GM20000 (cell line): Measurements from ENCODE around the gene CACNA2D2.

Experiments
- DNase-seq: peaks from one replicate; pipeline ENCODE4 v3.0.0; 2012; ENCODE audit warnings: low spot score
- CTCF ChIP-seq: IDR thresholded peaks from 2 replicates; pipeline ENCODE4 v1.5.1; 2012; ENCODE audit warnings: mild to moderate bottlenecking, control low read depth; ENCODE audit errors: extremely low read depth, missing control alignments

Gene CACNA2D2

GRCh38 chr3:50381383-50381782, 122.1 kb downstream of the CACNA2D2 start:
- DNase-seq, result no peak
- no peak for TF ChIP-seq CTCF

DNA sequence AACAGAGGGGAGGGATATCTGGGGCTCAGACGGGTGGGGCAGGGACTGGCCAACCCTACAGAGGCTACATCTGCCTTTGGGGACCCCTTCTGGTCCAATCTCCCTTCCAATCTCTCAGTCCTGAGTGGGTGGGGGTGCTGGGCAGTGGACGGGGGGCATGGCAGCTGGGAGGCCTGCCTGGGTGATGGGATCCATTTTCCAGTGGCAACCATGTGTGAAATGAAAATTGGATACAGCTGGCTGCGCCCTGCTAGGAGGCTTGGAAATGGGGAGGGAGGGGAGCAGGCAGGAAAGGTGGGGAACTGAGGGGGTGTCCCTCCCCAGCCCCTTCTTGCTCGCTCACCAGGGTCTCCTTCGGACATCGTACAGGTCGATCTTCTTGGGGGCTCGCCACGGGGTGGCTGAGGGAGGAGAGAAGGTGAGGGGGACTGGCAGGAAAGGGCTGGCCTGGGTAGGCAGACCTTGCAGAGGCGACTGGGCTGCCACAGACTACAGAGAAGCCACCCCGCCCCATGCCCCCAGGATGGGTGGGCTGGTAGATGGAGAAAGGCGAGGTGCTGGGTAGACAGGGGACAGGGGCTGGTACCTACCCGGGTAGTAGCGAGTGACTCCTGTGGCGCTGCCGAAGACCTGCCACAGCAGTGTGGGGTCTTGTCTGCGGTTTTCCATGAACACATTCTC, 122.9 kb downstream of the CACNA2D2 start:
- no peak for TF ChIP-seq CTCF
- DNase-seq, result no peak

DNA sequence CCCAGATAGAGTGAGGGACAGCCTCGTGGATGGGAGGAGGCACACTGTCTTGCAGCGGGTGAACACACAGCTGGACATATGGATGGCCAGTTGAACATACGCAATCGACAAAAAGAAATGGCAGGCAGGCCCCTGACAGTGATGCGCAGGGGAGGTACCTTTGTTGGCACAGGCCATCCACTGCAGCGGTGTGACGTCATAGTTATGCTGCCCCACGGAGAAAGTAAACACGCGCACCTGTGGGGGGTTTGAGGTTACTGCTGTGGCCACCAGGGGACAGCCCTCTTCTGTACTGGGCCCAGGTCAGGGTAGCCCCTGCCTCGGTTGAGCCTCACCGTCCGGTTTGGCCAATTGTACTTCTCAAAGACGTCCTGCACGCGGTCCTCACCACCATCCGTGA, 124.7 kb downstream of the CACNA2D2 start:
- DNase-seq, result no peak
- TF ChIP-seq CTCF, result no peak

DNA sequence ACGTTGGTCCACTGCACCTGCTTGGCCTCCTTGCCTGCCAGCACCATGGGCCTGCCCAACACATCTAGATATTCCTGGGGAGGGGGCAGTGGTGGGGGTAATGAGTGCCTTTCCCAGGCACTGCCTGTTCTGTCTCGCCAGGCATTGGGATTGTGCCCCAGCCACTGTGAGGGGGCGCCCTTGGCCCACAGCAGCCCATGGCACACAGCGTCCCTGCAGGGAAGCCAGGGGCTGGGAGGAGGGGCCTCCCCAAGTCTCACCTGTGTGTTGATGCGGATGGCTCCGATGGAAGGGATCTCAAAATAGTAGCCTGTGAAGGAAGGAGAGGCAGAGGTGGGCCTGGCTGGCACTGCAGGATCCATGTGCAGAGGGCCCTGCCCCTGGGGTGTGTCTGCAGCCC, 125.4 kb downstream of the CACNA2D2 start:
- DNase-seq, result no peak
- TF ChIP-seq CTCF, result no peak

GRCh38 chr3:50375258-50375931, 128.0 kb downstream of the CACNA2D2 start:
- TF ChIP-seq CTCF, result no peak
- DNase-seq, result no peak

DNA sequence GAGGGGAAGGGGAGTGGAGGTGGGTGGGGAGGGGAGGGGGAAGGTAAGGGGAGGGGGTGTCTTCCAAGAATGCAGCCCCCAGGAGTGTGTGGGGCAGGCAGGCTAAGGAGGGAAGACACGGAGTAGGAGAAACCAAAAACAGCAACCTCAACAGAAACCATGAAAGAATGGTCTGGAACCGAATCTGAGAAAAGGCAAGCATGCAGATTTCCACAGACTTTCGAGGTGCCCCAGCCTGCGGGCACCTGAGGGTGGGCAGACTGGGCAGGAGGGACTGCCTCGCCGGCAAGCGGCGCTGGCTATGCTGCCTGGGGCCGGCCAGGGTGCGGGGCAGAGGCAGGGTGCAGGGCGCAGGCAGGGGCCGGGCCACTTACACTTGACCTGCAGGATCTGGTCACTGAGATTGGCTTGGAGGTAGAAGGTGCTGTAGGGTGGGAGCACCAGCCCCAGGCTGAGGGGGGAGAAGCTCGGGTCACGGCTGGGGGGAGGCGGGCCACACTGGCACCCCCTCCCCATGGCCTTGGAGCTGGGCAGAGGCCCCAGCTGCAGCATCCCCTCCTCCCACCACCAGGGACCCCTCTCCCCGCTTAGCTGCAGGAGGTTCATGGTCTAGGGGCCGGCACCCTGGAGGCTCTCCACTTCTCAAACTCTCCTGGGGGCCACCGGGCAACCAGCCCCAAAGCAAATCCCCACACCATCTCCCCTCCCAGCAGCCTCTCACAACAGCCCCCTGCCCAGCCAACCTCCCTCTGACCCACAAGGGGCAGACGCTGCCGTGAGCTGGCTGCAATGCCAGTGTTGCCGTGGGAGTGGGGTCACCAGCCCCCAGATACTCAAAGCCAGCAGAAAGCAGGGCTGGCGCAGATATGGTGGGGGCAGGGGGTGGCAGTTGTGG, 128.8 kb downstream of the CACNA2D2 start:
- no peak for TF ChIP-seq CTCF
- no peak for DNase-seq
